K562 (cell line): ENCODE results near the gene CBX8. TPM values are rescaled to one million over a fixed set of nuclear protein-coding genes. Genes with fewer than 3 reads are reported as not detected.
A peak's percentile ranks its signal among the peaks of the same experiment; 100 is the strongest.

Source experiments
- ARID2 ChIP-seq: fragments of 450-650 bp; IDR thresholded peaks from 2 replicates; pipeline ENCODE4 v1.6.1; 2017; ENCODE audit warnings: antibody characterized with exemption, mild to moderate bottlenecking
- BCOR ChIP-seq: fragments of 450-650 bp; IDR thresholded peaks from 2 replicates; pipeline ENCODE4 v1.6.1; 2016
- BRD9 ChIP-seq: fragments of 450-650 bp; IDR thresholded peaks from 2 replicates; pipeline ENCODE4 v1.6.1; 2018; ENCODE audit warnings: low read depth; ENCODE audit not compliant: partially characterized antibody
- CUX1 ChIP-seq: fragments of 200-800 bp; sonication (Bioruptor generic); IDR thresholded peaks from 2 replicates; pipeline ENCODE4 v1.6.1; 2016; ENCODE audit warnings: missing genetic modification characterization, missing compliant biosample characterization
- DPF2 ChIP-seq: fragments of 450-650 bp; IDR thresholded peaks from 2 replicates; pipeline ENCODE4 v1.6.1; 2016
- EP300 ChIP-seq: IDR thresholded peaks from 2 replicates; pipeline ENCODE4 v1.6.1; 2012; ENCODE audit warnings: low read length, improper control_type of control experiment
- EP400 ChIP-seq: fragments of 450-650 bp; IDR thresholded peaks from 2 replicates; pipeline ENCODE4 v1.6.1; 2017; ENCODE audit warnings: antibody characterized with exemption, mild to moderate bottlenecking, moderate library complexity
- GATA2 ChIP-seq: sonication (generic); formaldehyde crosslinking; IDR thresholded peaks from 2 replicates; pipeline ENCODE4 v1.4.0; 2020; ENCODE audit warnings: mild to moderate bottlenecking, missing genetic modification reagents
- HDAC6 ChIP-seq: IDR thresholded peaks from 2 replicates; pipeline ENCODE4 v1.6.1; 2012; ENCODE audit warnings: low read depth, mild to moderate bottlenecking, control low read depth, inconsistent platforms, low read length, moderate library complexity
- JUND ChIP-seq, 2 experiments: IDR thresholded peaks; 2 replicates in 1 of 2; 3 replicates in 1 of 2; pipeline ENCODE4 v1.6.1; 2011; ENCODE audit warnings: borderline replicate concordance in 2 of 2, low read depth in 2 of 2, low read length in 2 of 2, improper control_type of control experiment in 1 of 2, missing biosample characterization in 1 of 2, missing genetic modification characterization in 1 of 2, missing genetic modification reagents in 1 of 2
- LCOR ChIP-seq: sonication (generic); formaldehyde crosslinking; IDR thresholded peaks from 2 replicates; pipeline ENCODE4 v1.8.0; 2022; ENCODE audit warnings: mild to moderate bottlenecking, missing genetic modification reagents
- NCOA4 ChIP-seq: fragments of 450-650 bp; IDR thresholded peaks from 2 replicates; pipeline ENCODE4 v1.6.1; 2018; ENCODE audit warnings: mild to moderate bottlenecking; ENCODE audit not compliant: partially characterized antibody
- NUFIP1 ChIP-seq: fragments of 450-650 bp; IDR thresholded peaks from 2 replicates; pipeline ENCODE4 v1.6.1; 2018; ENCODE audit not compliant: partially characterized antibody
- POLR2AphosphoS2 ChIP-seq: IDR thresholded peaks from 2 replicates; pipeline ENCODE4 v1.6.1; 2012; ENCODE audit warnings: low read length, improper control_type of control experiment
- POLR2H ChIP-seq: IDR thresholded peaks from 2 replicates; pipeline ENCODE4 v1.6.1; 2016; ENCODE audit warnings: missing genetic modification characterization, low read depth, mild to moderate bottlenecking, control low read depth, missing compliant biosample characterization, moderate library complexity
- PURB ChIP-seq: sonication (generic); formaldehyde crosslinking; IDR thresholded peaks from 2 replicates; pipeline ENCODE4 v1.9.0; 2021; ENCODE audit warnings: low read depth, mild to moderate bottlenecking, missing genetic modification reagents
- RBM15 ChIP-seq: fragments of 200-400 bp; formaldehyde crosslinking; IDR thresholded peaks from 2 replicates; pipeline ENCODE4 v1.6.1; 2018; ENCODE audit warnings: mild to moderate bottlenecking, low read length, moderate library complexity; ENCODE audit not compliant: insufficient read depth
- TRIM28 ChIP-seq: fragments of 450-650 bp; IDR thresholded peaks from 2 replicates; pipeline ENCODE4 v1.6.1; 2017
- ZC3H4 ChIP-seq: sonication (generic); formaldehyde crosslinking; IDR thresholded peaks from 2 replicates; pipeline ENCODE4 v1.9.0; 2021; ENCODE audit warnings: missing genetic modification reagents, borderline replicate concordance
- ZMIZ1 ChIP-seq, 2 experiments: fragments of 150-350 bp in 1 of 2; IDR thresholded peaks; 2 replicates each; pipeline ENCODE4 v1.6.1; 2012 to 2016; ENCODE audit warnings: low read depth in 2 of 2, low read length in 2 of 2, mild to moderate bottlenecking in 1 of 2, moderate library complexity in 1 of 2
- ZNF77 ChIP-seq: fragments of 250-450 bp; sonication (Bioruptor Pico); IDR thresholded peaks from 2 replicates; pipeline ENCODE4 v1.5.0; 2020
- polyA plus RNA-seq, 8 experiments: library from polyadenylated mRNA; depleted of rRNA in 4 of 8; stranded (reverse) in 5 of 8; unstranded in 3 of 8; fragments of >200 nt; fragmentation: Nextera tagmentation in 2 of 8; fragmentation: Illumina TruSeq in 1 of 8; extraction: Ambion mirVana in 2 of 8; extraction: Trizol in 1 of 8; gene quantifications; 2 replicates each; pipeline versions ENCODE4 v1.2.1 to v1.2.3, GENCODE V29; 2011 to 2014; ENCODE audit warnings: inconsistent platforms in 1 of 8, missing spikeins in 1 of 8
- total RNA-seq, 7 experiments: library from RNA; depleted of rRNA in 6 of 7; stranded (reverse); fragments of >200 nt in 6 of 7; fragmentation: Illumina TruSeq in 2 of 7; extraction: Trizol in 2 of 7; gene quantifications; 2 replicates each; pipeline versions ENCODE4 v1.2.1 to v1.2.3, GENCODE V29; 2011 to 2021; ENCODE audit warnings: low replicate concordance in 1 of 7

Gene CBX8
- total and polyA plus RNA-seq, 9 of the 15 experiments (the other 6 are each of a cell fraction or from before 2014, with no cell fraction given): 0.08 to 11.9 (median 2.6) TPM

DNA sequence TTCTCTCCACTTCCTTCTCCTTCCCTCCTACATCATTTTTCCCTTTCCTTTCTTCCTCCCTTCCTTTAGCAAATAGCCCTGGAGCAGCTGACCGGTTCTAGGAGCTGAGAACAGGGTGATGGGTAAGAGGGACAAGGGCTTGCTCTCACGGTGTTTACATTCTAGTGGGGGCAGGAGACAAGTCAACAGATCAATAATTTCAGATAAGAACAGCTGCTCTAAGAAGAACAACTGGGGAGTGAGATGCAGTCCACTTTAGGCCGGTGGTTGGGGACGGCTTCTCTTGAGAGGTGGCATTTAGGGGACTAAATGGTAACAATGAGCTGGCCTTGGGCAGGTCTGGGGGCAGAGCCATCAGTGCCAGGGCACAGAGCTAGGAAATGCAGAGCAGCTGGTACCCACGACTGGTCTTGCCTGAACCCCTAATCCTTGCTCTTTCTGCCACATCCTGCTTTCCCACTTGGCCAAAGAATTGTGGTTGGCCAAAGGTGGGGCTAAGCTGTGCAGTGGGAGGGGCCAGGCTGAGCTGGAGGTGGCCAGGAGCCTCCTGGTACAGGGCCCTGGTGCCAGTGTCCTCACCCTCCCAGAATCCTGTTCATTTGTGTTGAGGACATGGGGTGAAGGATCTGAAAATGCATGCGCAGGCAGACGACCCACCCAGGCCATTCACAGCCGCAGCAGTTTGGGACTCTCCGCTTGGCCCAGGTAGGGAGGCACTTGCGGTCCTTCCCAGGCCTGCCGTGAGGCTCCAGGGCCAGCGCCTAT lies 24.6 kb upstream of the CBX8 start (continued):
- TF ChIP-seq ZMIZ1 (IDR thresholded peaks at IDR 0.05; ENCODE audit: low read depth in 2 of 2, low read length in 2 of 2) (no peak), ZC3H4 (CRISPR knock-in tag) (no peak), CUX1 (no peak), POLR2AphosphoS2 (no peak), EP400 (no peak), BCOR (no peak), RBM15 (no peak), DPF2 (peak; percentile 27; the same call in 1 of the 2 replicates), JUND (IDR thresholded peaks at IDR 0.05; ENCODE audit: borderline replicate concordance, low read depth, low read length) (no peak), JUND (tag; IDR thresholded peaks at IDR 0.05; ENCODE audit: borderline replicate concordance, low read depth, low read length) (no peak), TRIM28 (0 out of 2 replicates have a peak, but pooled peaks have one; percentile 33), GATA2 (CRISPR knock-in tag) (0 out of 2 replicates have a peak, but pooled peaks have one; percentile 8), POLR2H (tag) (no peak), LCOR (no peak), NCOA4 (no peak), ARID2 (no peak), BRD9 (no peak), ZNF77 (CRISPR knock-in tag) (no peak), HDAC6 (no peak), NUFIP1 (no peak), EP300 (no peak), PURB (no peak)
